Neuronal stem cell (in vitro differentiated cells): Measurements from ENCODE around the gene COPS4.

Experiments
- DNase-seq: peaks from one replicate; pipeline ENCODE4 v3.0.0-alpha.2; 2013; ENCODE audit warnings: low spot score
- H2AFZ ChIP-seq: one replicate; pipeline ENCODE4 v1.6.1; 2013; ENCODE audit warnings: mild to moderate bottlenecking, low read length, inconsistent platforms
- H2AK5ac ChIP-seq: 2 replicates; pipeline ENCODE4 v1.6.1; 2013; ENCODE audit warnings: low read depth, mild to moderate bottlenecking, inconsistent platforms, low read length, moderate library complexity, mixed read lengths
- H2BK120ac ChIP-seq: 2 replicates; pipeline ENCODE4 v1.6.1; 2013; ENCODE audit warnings: low read depth, mild to moderate bottlenecking, inconsistent platforms, low read length, moderate library complexity, mixed read lengths
- H2BK12ac ChIP-seq: one replicate; pipeline ENCODE4 v1.6.1; 2013; ENCODE audit warnings: low read length, inconsistent platforms
- H2BK15ac ChIP-seq: 2 replicates; pipeline ENCODE4 v1.6.1; 2013; ENCODE audit warnings: mild to moderate bottlenecking, low read length, inconsistent platforms, mixed read lengths
- H2BK5ac ChIP-seq: one replicate; pipeline ENCODE4 v1.6.1; 2013; ENCODE audit warnings: inconsistent platforms, mild to moderate bottlenecking, low read length, moderate library complexity
- H3K14ac ChIP-seq: one replicate; pipeline ENCODE4 v1.6.1; 2013; ENCODE audit warnings: low read length, inconsistent platforms
- H3K18ac ChIP-seq: 2 replicates; pipeline ENCODE4 v1.6.1; 2013; ENCODE audit warnings: low read length, inconsistent platforms
- H3K23ac ChIP-seq: 2 replicates; pipeline ENCODE4 v1.6.1; 2013; ENCODE audit warnings: low read depth, mild to moderate bottlenecking, mixed read lengths, low read length, inconsistent platforms; ENCODE audit not compliant: poor library complexity
- H3K27ac ChIP-seq: replicated peaks from 3 replicates; pipeline ENCODE4 v1.5.1; 2013; ENCODE audit warnings: low read length, inconsistent platforms
- H3K27me3 ChIP-seq, 3 experiments: 2 replicates each; pipeline ENCODE4 v1.6.1; 2013; ENCODE audit warnings: low read length in 3 of 3, mild to moderate bottlenecking in 2 of 3, inconsistent platforms in 1 of 3, low read depth in 1 of 3, mixed read lengths in 1 of 3, moderate library complexity in 1 of 3; ENCODE audit not compliant: control insufficient read depth in 3 of 3, insufficient read depth in 3 of 3
- H3K36me3 ChIP-seq, 2 donors: replicated peaks in 1 of 2; 2 replicates each; pipeline ENCODE4 v1.6.1; 2013; ENCODE audit warnings: low read length in 2 of 2; ENCODE audit not compliant: control insufficient read depth in 2 of 2, insufficient read depth in 2 of 2
- H3K4ac ChIP-seq: 2 replicates; pipeline ENCODE4 v1.6.1; 2013; ENCODE audit warnings: inconsistent platforms, mild to moderate bottlenecking, low read length, moderate library complexity
- H3K4me1 ChIP-seq, 2 donors: 1 replicate in 1 of 2; 2 replicates in 1 of 2; pipeline ENCODE4 v1.6.1; 2013; ENCODE audit warnings: low read length in 2 of 2, low read depth in 1 of 2; ENCODE audit not compliant: control insufficient read depth in 2 of 2, insufficient read depth in 1 of 2
- H3K4me2 ChIP-seq: one replicate; pipeline ENCODE4 v1.6.1; 2013; ENCODE audit warnings: mild to moderate bottlenecking, low read length, inconsistent platforms; ENCODE audit not compliant: insufficient read depth, poor library complexity, severe bottlenecking
- H3K4me3 ChIP-seq, 2 donors: 2 replicates each; pipeline ENCODE4 v1.5.1; 2013; ENCODE audit warnings: low read length in 2 of 2, mild to moderate bottlenecking in 2 of 2, inconsistent platforms in 1 of 2, moderate library complexity in 1 of 2
- H3K79me1 ChIP-seq: one replicate; pipeline ENCODE4 v1.6.1; 2013; ENCODE audit warnings: low read depth, mild to moderate bottlenecking, inconsistent platforms, low read length, moderate library complexity
- H3K9ac ChIP-seq: one replicate; pipeline ENCODE4 v1.6.1; 2013; ENCODE audit warnings: mild to moderate bottlenecking, low read depth, low read length, inconsistent platforms; ENCODE audit not compliant: poor library complexity
- H3K9me3 ChIP-seq, 2 donors: replicated peaks in 1 of 2; 2 replicates each; pipeline versions ENCODE3 to v1.6.1; 2013; ENCODE audit warnings: low read length in 2 of 2, mild to moderate bottlenecking in 2 of 2, inconsistent platforms in 1 of 2, low read depth in 1 of 2, mixed read lengths in 1 of 2, moderate library complexity in 1 of 2; ENCODE audit not compliant: control insufficient read depth in 2 of 2, insufficient read depth in 1 of 2
- H4K8ac ChIP-seq: one replicate; pipeline ENCODE4 v1.6.1; 2013; ENCODE audit warnings: low read depth, mild to moderate bottlenecking, inconsistent platforms, low read length, moderate library complexity
- H4K91ac ChIP-seq: one replicate; pipeline ENCODE4 v1.6.1; 2013; ENCODE audit warnings: low read length, low read depth, mild to moderate bottlenecking, inconsistent platforms; ENCODE audit not compliant: poor library complexity
- WGBS, 2 donors: extraction: QIAGEN DNeasy Blood & Tissue Kit; methylation state at CpG; one replicate each; pipeline ENCODE4 v1.1.7; 2013; ENCODE audit warnings: missing lambda C conversion rate in 2 of 2, mixed read lengths in 1 of 2; ENCODE audit not compliant: insufficient read length in 2 of 2, insufficient replicate concordance in 1 of 2; ENCODE audit errors: extremely low coverage in 2 of 2; 5-methylcytosine and 5-hydroxymethylcytosine counted together

COPS4 gene

GRCh38 chr4:83012200-83012686 lies 22.7 kb upstream of the COPS4 start:
- no peak overlapping the region for H2AK5ac ChIP-seq
- peaks cover 2 to 8% of the 10 kb centered on the region in 2 donors for H3K4me1 ChIP-seq
- H3K79me1 ChIP-seq = no peaks in the 10 kb centered on the region
- no peak overlapping the region for H2BK120ac ChIP-seq
- WGBS, 2 donors = no CpG with 5 or more reads among the region's 43 CpGs
- H2BK15ac ChIP-seq = no peak overlapping the region
- no peak overlapping the region for H4K8ac ChIP-seq
- peak overlapping the region; percentile 92 to 94 for H3K4me3 ChIP-seq
- peak overlapping the region; percentile 11 for H2BK5ac ChIP-seq
- DNase-seq = no peak
- H3K9ac ChIP-seq = peak overlapping the region; percentile 75
- peak overlapping the region; percentile 73 for H3K23ac ChIP-seq
- H3K4me2 ChIP-seq = peak overlapping the region; percentile 75
- peak overlapping the region; percentile 82 for H3K14ac ChIP-seq
- H3K18ac ChIP-seq = peak overlapping the region; percentile 90
- H3K9me3 ChIP-seq = no peaks in the 10 kb centered on the region
- H3K36me3 ChIP-seq = no peaks in the 10 kb centered on the region
- H4K91ac ChIP-seq = no peak overlapping the region
- H3K27me3 ChIP-seq = no peaks in the 10 kb centered on the region
- peak overlapping the region; percentile 86 for H2AFZ ChIP-seq
- H2BK12ac ChIP-seq = no peak overlapping the region
- peak overlapping the region; percentile 80 for H3K27ac ChIP-seq
- no peak overlapping the region for H3K4ac ChIP-seq

DNA sequence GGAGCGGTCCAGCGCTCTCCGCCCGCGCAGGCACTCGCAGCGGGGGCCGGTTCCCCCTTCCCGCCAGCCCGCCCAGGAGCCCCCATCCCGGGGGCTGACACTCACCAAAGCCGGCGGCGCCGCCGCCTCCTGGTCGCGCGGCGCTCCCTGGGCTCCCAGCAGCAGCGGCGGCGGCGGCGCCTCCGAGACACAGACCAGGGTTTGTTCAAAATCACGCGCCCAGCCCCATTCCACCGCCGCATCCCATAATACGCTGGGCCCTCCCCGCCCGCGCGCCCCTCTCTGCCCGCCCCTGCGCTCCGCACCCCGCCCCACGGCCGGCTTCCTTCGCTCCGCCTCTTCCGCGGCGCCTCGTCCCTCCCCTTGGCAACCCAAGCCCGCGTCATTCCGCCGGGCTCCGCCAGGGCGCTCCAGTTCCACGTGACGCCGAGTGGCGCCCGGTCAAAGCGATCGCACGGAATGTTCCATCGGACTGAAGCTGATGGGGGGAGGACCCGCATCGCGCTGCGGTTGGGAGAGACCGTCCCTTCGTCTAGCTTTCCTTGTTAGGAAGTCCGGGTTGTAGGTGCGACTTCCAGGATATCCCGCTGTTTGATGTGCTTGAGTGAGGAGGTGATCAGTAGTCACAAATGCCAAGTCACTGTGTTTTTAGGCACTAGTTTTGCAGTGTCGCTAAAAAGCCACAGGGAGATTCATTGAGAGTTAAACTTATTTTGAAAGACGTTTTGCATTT lies 22.1 kb upstream of the COPS4 start:
- DNase-seq = peak; percentile 98
- H2BK15ac ChIP-seq = no peak overlapping the region
- peak overlapping the region; percentile 90 for H3K18ac ChIP-seq
- H3K79me1 ChIP-seq = no peaks in the 10 kb centered on the region
- H3K4ac ChIP-seq = no peak overlapping the region
- H4K8ac ChIP-seq = no peak overlapping the region
- peak overlapping the region; percentile 11 for H2BK5ac ChIP-seq
- H3K23ac ChIP-seq = peak overlapping the region; percentile 73
- H3K4me3 ChIP-seq = peak overlapping the region; percentile 92 to 94
- peak overlapping the region; percentile 80 for H3K27ac ChIP-seq
- H3K4me2 ChIP-seq = peak overlapping the region; percentile 75
- no peak overlapping the region for H4K91ac ChIP-seq
- no peak overlapping the region for H2BK120ac ChIP-seq
- H2AK5ac ChIP-seq = no peak overlapping the region
- H3K36me3 ChIP-seq = no peaks in the 10 kb centered on the region
- peak overlapping the region; percentile 75 for H3K9ac ChIP-seq
- peaks cover 2 to 8% of the 10 kb centered on the region in 2 donors for H3K4me1 ChIP-seq
- H3K9me3 ChIP-seq = no peaks in the 10 kb centered on the region
- no peak overlapping the region for H2BK12ac ChIP-seq
- H3K27me3 ChIP-seq = no peaks in the 10 kb centered on the region
- peak overlapping the region; percentile 82 for H3K14ac ChIP-seq
- no CpG with 5 or more reads among the region's 73 CpGs for WGBS, 2 donors
- H2AFZ ChIP-seq = peak overlapping the region; percentile 86

DNA sequence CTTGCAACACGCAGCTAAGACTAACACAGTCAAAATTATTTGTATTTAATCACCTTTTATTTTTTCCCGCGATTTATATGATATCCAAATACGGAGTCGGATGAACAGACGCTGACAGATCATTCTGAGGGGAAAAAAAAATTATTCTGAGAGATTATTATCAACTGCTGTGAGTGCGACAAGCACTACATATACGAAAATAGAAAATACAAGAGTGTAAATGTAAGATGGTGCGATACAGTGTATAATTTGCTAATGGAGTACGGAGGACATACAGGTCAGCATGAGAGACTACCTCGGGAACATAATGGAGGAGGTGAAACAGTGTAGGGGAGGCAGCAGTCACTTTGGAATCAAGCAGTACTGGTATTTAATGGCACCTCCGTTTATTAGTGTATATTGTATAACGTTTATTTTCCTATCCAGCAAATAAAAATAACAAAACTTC lies 21.5 kb upstream of the COPS4 start:
- Histone ChIP-seq H2BK15ac (no peak overlapping the region), H3K4ac (no peak overlapping the region), H4K91ac (no peak overlapping the region), H3K9ac (no peak overlapping the region), H3K18ac (no peak overlapping the region), H3K23ac (no peak overlapping the region), H3K4me2 (no peak overlapping the region), H3K27me3 (no peaks in the 10 kb centered on the region), H3K36me3 (no peaks in the 10 kb centered on the region), H3K14ac (no peak overlapping the region), H2AK5ac (no peak overlapping the region), H2BK120ac (no peak overlapping the region), H3K4me1 (peaks cover 2 to 8% of the 10 kb centered on the region in 2 donors), H4K8ac (no peak overlapping the region), H3K27ac (peak overlapping the region; percentile 21), H3K4me3 (peak overlapping the region in 1 of 2 donors; percentile 57), H2AFZ (peak overlapping the region; percentile 86), H3K79me1 (no peaks in the 10 kb centered on the region), H2BK12ac (no peak overlapping the region), H3K9me3 (no peaks in the 10 kb centered on the region), H2BK5ac (no peak overlapping the region)
- DNase-seq = no peak
- no CpG with 5 or more reads among the region's 13 CpGs for WGBS, 2 donors

- no peak overlapping the region for H2BK5ac ChIP-seq
- no peak overlapping the region for H3K4me2 ChIP-seq
- no peak overlapping the region for H4K91ac ChIP-seq
- H3K36me3 ChIP-seq = no peaks in the 10 kb centered on the region
- H3K27ac ChIP-seq = no peak overlapping the region
- no peaks in the 10 kb centered on the region for H3K9me3 ChIP-seq
- no peak overlapping the region for H2AK5ac ChIP-seq
- H3K27me3 ChIP-seq = no peaks in the 10 kb centered on the region
- no peak overlapping the region for H3K18ac ChIP-seq
- no peak for DNase-seq
- H3K4ac ChIP-seq = no peak overlapping the region
- H3K4me3 ChIP-seq = no peak overlapping the region
- H3K79me1 ChIP-seq = no peaks in the 10 kb centered on the region
- no peak overlapping the region for H4K8ac ChIP-seq
- H3K23ac ChIP-seq = no peak overlapping the region
- H2BK12ac ChIP-seq = no peak overlapping the region
- no peak overlapping the region for H2BK120ac ChIP-seq
- H3K9ac ChIP-seq = no peak overlapping the region
- no peak overlapping the region for H2BK15ac ChIP-seq
- H3K4me1 ChIP-seq = peaks cover 2 to 8% of the 10 kb centered on the region in 2 donors
- H2AFZ ChIP-seq = peak overlapping the region; percentile 86
- no peak overlapping the region for H3K14ac ChIP-seq
Observed at GRCh38 chr4:83013902-83014301, 21.1 kb upstream of the COPS4 start.
